Eye (tissue), 1 donor: ENCODE measurements around the gene PNPLA6.
A peak's percentile ranks its signal among the peaks of the same experiment; 100 is the strongest.

Experiments
- DNase-seq: peaks from one replicate; pipeline ENCODE4 v3.0.0-alpha.2; 2015

PNPLA6 gene

DNA sequence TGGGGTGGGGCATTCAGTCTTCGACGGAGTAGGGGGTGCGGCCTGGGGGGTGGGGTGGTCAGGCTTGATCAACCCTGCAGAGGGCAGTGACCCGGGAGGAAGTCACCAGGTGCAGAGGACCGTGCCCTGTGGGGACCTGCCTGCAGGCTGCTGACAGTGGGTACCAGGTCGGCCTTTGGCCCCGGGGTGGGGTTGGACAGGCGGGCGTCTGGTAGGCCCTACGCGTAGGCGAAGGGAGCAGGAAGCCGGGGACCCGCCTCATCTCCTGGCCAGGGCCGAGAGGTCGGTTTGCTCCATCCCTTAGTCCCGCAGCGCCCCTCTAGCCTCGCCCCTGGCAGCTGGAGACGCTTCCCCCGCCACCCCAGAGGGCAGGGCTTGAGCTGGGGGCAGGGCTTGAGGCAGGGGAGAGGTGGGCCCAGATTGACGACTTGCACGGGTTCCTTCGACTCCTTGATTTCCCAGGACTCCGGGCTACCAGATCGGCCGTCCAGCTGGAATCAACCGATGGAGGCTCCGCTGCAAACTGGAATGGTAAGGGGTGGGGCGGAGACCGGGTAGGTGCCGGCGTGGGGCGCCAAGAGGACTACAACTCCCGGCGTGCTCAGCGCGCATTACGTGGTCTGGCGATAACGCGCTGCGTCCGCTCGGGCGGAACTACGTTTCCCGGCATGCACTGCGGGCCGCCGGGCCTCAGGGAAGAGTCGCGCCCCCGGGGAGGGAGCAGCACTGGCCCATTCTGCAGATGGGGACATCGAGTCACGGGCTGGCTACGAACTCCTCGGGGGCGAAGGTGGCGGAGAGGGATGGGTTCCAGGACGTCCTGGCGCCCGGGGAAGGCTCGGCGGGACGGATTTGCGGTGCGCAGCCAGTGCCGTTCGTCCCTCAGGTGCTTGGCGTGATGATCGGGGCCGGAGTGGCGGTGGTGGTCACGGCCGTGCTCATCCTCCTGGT, at the start of gene PNPLA6:
PNPLA6 (plus strand) TSS at position 671 of the 951 bp plus-strand sequence; CDS start at position 743, 72 bp downstream.
- peak; percentile 98 for DNase-seq

GRCh38 chr19:7486923-7487322, 48.6 kb upstream of the PNPLA6 start:
- no peak for DNase-seq

DNA sequence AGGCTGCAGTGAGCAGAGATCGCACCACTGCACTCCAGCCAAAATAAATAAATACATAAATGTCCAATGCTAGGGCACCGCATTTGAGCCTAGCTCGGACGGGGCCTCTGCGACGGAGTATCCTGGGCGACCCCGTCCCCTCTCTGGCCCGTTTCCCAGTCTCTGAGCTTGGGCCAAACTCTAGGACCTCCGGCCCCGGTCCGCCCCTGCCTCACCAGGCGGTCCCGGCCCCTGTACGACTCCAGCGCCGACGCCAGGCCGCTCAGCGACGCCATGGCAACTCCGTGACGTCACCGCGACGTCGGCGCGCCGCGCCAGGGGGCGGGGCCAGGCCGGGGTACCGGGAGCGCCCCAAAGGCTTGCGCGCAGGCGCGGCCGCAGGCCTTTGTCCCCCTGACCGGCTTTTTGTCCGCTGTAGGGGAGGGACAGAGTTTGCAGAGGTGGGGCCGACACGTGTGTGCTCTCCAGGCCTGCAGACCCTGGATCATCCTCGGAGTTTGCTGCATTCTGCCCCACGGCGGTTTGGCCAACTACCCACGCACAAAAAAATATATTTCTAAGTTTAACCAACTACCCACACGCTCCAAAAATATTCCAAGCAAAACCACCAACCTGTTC, 46.7 kb upstream of the PNPLA6 start, which contains the start of gene PEX11G:
PEX11G (minus strand) TSS at position 300 of the 618 bp plus-strand sequence; CDS start at position 275, 25 bp downstream.
- DNase-seq, result peak; percentile 97

GRCh38 chr19:7489609-7490044, 45.9 kb upstream of the PNPLA6 start:
- no peak for DNase-seq

DNA sequence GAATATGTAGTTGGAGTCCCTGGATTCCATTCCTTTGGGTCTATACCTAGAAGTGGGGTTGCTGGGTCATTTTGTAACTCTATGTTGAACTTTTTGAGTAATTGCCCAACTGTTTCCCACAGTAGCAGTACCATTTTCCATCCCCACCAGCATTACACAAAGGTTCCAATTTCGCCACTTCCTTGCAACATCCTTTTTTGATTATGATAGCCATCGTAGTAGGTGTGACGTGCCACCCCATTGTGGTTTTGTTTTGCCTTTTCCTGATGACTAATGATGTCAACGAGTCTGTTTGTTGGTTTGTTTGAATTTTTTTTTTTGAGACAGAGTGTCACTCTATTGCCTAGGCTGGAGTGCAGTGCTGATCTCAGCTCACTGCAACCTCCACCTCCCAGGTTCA, 43.4 kb upstream of the PNPLA6 start:
- DNase-seq, result no peak

GRCh38 chr19:7492558-7492957, 43.0 kb upstream of the PNPLA6 start:
- DNase-seq, result no peak

DNA sequence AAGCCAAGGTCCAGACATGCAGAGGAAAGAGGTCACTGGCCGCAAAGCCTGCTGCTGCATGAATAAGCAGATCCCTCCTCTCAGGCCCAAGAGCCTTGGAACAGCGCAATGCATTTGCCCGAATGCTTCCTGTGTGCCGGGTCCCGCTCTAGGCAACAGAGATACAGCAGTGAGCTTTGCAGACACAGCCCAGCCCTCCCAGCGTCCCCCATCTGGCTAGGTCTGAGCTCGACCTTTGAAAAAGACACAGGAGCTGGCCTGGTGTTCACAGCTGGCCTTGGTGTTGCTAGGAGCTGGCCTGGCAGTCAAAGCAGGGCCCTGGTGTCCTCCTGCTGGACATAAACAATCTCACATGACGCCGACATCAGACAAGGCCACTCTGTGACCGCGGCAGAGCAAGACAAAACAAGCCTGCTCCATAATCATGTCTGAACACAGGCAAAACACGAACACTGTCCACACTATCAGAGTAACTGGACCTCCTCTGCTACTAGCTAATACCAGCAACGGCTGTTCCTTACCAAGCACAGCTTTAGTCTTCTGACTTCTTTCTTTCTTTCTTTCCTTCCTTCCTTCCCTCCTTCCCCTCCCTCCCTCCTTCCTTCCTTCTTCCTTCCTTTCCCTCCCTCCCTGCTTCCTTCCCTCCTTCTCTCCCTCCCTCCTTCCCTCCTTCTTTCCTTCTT, 41.0 kb upstream of the PNPLA6 start:
- DNase-seq, result peak; percentile 82

- peak; percentile 59 for DNase-seq
Measured at GRCh38 chr19:7497292-7497691, 38.2 kb upstream of the PNPLA6 start.

DNA sequence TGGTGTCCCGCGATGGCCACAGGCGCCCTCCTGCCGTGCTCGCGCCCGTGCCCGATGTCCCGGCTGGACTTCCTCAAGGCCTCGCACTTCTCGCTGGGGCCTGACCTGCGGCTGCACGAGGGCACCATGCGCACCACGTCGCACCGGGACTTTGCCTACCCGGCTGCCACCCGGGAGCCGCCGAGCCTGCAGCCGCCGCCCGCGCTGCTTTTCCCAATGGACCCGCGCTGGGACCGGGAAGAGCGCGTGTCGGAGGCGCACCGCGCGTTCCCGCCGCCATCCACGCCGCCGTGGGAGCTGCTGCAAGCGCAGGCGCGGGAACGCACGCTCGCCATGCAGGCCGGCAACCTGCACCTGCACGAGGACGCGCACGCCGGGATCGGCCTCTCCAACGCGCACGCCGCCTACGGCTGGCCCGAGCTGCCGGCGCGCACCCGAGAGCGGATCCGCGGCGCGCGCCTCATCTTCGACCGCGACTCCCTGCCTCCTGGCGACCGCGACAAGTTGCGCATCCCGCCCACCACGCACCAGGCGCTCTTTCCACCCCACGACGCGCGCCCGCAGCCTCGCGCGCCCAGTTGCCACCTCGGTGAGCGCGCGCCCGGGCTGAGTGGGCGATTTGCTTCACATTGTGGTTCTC, 34.6 kb upstream of the PNPLA6 start:
- DNase-seq, result peak; percentile 92

GRCh38 chr19:7502552-7502951, 33.0 kb upstream of the PNPLA6 start:
- DNase-seq, result no peak

GRCh38 chr19:7504684-7505083, 30.8 kb upstream of the PNPLA6 start:
- no peak for DNase-seq

- no peak for DNase-seq
Measured at GRCh38 chr19:7505288-7505681, 30.2 kb upstream of the PNPLA6 start.

GRCh38 chr19:7505682-7506384, 29.7 kb upstream of the PNPLA6 start:
- DNase-seq, result peak; percentile 35

GRCh38 chr19:7506385-7507328, 28.9 kb upstream of the PNPLA6 start:
- peak; percentile 86 for DNase-seq

DNA sequence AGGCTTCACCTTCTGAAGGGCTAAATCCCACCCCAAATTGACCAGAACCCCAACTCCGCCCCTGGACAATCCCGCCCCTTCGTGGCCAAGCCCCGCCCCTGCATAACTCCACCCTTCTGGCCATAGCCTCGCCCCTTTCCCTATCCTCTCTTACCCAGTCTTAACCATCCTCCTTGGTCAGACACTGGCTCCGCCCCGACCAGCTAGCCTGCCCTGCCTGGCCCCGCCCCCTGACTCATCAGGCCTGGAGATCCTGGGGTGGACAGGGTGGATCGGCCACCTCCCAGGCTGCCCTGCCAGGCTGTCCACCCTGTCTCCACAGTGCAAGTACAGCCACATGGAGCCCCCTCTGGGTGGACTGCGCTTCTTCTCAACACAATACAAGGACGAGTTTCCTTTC, 27.6 kb upstream of the PNPLA6 start:
- peak; percentile 52 for DNase-seq

GRCh38 chr19:7509625-7510024, 25.9 kb upstream of the PNPLA6 start:
- no peak for DNase-seq

DNA sequence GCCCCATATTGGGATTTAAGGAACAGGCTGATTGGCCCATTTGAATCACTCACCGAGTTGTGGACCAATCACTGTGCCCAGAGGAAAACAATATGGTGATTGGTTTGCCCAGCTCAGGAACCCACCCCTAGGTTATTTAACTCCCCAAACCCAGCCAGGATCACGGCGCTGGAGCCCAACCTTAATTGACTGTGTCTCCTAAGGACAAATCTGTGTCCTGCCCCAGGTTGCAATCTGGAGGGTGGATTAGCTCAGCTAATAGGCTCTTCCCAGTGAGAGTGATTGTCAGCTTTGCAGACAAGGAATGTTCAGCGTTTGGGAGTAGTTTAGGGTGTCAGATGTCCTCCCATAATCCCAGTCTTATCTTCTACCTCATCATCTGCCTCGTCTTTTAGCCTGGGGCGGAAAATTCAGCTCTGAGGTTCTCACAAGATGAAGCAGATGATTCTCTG, 23.1 kb upstream of the PNPLA6 start:
- peak; percentile 40 for DNase-seq

- no peak for DNase-seq
Measured at GRCh38 chr19:7513809-7514642, 21.5 kb upstream of the PNPLA6 start.

GRCh38 chr19:7515110-7515644, 20.3 kb upstream of the PNPLA6 start:
- DNase-seq, result no peak
